NK-92 (cell line): ENCODE measurements around the gene TOR4A.
"Not testable (repeated sequence)": the region's sequence is repeated elsewhere in the genome, so short reads cannot be mapped to it uniquely, and the experiment has no call there.

Source experiments
- DNase-seq: peaks from one replicate; lab custom pipeline; 2025; ENCODE audit not compliant: unreplicated experiment; lab: John Stamatoyannopoulos, UW

The TOR4A gene

DNA sequence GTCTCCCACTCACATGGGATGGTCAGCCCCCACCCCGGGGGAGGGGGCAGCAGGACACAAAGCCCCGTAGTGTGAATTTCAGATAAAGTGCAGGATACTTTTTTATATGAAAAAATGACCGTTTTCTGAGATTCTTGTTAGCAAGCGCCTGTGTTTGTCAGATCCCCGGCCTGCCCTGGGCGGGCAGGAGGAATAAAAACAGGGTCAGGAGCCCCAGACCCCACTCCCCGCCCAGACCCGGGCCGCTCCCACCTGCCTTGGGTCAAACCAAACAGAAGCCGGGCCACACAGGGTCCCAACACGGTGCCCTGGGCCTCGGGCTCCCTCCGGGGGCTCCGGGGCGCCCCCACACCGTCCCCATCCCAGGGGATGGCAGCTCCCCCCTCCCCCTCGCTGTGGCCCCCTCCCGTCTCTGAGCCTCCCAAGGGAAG is 38.1 kb downstream of the TOR4A start:
- no peak for DNase-seq

DNA sequence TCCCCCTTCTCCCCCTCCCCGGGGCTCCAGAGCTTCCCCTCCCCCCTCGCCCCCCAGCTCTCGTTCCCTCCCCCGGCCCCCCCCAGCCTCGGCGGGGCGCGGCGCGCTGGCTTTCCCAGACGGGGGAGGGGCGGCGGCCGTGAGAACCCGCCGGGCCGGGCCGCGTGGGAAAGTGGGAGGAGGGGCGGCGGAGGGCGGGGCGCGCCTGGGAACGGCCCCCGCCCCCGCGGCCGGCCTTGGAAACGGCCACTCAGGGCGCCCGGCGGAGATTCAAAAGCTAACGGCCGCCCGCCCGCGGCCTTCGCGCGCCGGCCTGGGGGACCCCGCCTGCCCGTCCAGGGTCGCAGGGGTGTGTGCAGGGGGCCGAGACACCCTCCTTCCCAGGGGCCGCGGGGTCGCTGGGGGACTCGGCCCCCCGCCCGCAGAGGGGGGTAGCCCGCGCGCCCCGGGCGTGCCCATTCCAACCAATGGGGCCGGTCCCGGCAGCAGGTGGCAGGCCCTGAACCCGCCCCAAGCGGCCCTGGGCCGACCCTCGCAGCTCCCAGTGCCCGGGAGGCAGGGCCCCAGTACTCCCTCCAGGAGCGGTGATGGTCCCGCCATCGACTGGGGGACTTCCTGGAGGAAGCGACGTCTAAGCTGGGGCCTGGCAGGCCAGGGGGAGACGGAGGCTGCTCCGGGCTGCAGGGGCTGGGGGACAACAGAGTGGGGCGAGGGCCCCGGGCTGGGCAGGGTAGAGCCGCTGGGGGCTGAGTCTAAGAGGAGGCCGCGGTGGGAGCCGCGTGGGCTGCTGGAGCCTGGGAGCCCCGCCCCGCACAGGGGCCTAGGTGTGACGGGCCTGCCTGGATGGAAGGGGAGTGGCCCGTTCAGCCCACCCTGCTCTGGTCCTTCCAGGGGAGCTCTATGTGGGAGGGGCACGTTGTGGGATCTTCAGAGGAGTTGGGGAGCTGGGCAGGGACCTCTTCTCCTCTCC is 38.8 kb downstream of the TOR4A start:
- no peak for DNase-seq

DNA sequence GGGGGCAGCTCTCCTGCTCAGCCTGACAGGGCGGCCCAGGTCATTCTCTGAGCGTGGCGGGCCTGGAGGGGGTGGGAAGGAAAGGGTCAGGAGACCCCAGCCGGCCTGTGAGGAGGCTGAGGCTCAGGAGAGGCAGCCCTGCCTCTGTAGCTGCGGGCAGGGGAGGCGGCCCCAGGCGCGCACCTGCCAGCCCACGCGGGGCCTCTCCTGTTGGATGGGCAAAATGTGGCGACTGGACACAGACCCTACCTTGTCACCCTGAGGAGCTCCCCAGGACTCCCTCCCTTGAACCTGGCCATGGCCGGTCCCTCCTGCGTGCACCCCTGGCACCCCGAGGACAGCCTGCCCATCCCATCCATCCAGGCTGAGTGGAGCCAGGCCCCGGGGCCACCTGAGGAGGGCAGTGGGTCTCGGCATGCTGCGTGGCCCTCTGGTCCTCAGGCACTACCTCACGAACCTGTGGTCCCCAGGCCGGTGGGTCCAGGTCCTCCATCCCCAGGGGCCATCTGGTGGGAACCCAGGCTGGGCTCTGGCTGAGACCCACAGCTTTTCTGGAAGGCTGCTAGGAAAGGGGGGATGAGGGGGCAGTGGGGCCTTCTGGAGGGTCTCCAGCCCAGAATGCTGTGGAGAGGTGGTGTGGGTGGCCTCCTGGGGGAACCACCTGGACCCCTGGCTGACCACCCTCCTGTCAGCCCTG is 39.6 kb downstream of the TOR4A start:
- no peak for DNase-seq

DNA sequence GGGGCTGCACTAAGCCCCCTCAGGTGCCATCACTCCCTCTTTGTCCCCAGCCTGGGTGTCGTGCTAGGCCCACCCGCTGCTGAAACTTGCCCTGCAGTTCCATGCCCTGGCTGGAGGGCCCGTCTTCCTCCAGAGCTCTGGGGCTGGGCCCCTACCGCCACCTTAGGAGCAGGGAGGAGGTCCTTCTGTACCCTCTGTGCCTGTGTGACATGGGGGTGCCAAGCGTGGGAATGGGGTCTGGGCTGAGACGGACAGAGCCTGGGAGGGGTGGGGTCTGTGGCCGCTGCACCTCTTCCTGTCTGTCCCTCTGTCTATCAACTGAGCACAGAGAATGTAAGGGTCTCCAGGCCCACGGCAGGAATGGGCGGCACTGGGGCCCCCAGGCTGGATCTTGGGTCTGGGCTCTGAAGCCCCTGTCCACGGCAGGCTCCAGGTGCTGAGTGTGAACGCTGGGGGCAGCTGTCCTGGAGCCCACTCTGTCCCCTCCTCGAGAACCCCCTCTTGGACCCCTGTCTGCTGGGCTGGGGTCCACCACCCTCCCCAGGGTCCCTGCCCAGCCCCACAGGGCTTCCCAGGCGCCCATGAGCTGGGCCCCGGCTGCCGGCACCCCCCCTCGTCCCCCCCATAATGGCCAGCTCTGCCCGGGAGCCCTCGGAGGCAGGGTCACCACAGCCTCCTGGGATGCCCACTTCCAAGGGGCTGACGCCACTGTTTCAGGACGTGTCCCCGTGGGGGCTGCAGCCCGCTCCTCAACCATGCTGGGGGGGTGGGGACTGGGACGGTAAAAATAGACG is 40.4 kb downstream of the TOR4A start:
- no peak for DNase-seq

DNA sequence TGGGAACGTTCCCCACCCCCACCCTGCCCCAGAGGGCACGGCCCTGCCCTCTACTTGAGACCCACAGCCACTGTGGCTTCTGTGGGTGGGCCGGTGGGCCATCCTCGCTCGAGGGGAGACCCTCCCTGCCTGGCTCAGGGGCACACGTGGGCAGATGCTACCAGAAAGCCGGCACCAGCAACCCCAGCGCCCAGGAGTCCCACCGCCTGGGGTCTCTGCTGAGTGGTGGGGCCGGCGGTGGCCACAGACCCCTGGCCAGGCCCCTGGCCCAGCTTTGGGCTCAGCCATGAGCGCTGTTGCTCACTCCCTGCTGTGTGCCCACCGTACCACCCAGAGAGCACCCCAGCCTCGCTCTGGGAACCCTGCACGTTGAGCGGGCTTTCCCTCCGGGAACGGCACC is 41.1 kb downstream of the TOR4A start:
- no peak for DNase-seq

DNA sequence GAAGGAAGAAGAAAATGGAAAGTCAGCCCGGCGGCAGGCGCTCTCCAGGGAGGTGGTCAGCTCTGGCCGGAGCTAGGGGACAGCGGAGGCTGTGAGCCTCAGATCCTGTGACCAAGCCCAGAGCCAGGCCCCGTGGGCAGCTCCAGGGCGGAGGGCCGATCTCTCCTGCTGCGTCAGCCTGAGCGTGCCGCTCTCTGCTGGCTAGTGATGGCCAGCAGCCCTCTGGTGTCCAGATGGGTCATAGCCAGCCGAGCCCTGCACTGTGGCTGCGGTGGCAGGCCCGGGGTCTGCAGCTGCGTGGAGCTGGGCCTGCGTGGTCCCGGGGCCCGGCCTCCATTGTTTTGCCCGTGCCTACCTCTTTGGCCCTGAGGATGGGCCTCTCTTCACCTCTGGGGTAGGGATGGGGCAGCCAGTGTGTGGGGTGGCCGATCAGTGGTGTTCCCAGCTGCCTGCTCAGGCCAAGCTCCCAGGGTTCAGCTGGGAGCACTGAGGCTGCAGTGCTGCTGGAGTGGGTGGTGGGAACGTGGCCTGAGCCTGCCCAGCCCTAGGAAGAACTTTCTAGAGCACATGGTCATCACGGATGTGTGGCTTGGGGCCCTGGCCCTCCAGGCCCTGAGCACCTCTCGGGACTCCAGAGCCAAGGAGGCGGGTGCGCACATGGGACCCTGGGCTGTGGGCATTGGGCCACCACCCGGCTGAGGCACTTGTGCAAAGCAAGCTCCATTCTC is 41.6 kb downstream of the TOR4A start:
- DNase-seq: no peak

DNA sequence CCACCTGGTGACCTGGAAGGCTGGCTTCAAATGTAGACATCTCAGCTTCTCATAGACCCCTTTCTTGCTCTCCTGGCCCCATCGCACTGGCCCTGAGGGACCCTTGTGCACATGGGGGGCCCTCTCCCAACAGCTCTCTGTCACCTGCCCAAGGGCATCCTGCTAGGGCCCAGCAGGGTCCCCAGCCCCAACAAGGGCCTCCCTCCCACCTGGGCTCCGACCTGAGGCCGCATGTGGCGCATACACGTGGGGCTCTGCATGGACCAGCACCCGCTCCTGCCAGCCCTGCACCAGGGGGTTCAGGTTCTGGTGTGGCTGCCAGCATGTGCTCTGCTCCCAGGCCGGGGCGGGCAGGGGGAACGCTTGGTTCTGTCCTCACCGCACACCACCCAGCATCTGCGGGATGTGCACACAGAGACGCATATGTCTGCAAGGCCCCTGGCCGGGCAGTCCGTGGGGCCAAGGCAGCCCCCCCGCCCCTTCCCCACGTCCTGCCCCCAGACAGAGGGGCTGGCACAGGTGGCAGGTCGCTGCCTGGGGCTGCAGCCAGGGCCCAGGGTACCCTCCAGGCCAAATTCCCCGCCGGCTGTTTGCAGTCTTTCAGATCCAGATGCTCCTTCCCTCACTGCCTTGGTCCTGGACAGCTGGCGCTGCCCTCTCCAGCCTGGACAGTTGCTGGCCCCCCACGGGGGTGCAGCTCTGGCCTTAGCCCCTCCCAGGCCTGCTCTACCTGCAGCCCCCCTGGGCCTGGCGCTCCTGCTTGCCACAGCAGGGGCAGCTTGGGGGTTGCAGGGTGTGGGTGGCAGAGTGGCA is 42.4 kb downstream of the TOR4A start:
- DNase-seq: no peak

DNA sequence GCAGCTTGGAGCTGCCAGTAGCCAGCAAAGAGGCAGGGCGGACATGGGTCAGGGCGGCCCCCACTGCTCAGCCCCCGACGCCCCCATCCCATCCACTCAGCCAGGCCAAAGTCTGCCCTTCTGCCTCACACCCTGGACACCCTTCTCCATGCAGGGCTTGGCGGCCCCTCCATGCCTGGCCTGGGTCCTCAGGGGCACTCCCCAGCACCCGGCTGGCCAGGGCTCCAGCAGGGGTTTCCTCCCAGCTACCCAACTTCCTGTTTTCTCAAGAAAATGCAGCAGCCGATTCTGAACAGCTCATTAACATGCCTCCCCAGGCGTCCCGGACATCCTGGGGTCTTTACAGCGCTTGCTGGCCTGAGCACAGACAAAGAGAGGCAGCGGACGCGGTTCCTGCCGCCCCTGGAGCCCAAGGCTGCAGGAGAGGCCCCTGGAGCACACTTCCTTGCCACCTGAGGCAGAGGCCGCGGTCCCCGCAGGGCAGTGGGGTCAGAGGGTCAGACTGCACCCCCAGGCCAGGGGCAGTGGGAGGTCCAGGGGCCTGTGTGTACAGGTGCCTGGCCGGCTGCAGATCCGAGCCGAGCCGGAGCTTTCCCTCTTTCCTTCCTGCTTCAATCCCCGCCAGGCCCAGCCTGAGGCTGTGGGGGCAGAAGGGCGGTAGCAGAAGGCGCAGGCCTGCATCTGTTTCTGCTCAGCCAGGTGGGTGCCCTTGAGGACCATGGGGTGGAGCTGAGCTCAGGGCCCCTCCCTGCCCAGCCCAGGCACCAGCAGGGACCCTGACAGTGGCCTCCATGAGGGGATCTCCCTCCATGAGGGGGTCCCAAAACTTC is 43.2 kb downstream of the TOR4A start:
- DNase-seq: no peak

DNA sequence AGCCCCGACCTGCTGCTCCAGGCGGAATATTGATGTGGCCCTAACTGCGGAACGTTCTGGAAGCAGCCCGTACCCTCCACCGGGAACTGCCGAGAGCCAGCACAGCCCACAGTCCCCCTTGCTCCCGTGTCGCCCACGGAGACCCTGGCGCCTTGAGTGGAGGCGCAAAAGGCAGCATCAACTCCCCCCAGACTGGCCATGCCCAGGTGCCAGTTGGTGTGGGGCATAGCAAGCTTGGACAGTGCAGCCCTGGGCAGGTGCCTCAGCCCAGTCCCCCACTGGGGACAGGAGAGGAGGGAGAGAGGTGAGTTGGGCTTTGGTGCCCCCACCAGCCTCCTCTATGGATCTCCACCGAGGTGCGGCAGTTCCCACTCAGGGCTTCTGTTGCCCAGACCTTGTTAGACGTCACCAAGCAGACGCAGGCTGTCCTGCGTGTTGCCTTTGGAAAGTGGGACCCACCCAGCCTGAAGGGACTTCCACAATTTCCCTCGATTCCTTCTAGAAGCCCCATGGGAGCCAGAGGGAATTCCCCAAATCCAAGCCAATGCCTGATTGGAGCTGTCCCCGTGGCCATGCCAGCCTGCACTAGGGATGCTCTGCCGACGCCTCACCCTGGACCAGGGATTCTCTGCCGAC is 44.3 kb downstream of the TOR4A start:
- DNase-seq: no peak

DNA sequence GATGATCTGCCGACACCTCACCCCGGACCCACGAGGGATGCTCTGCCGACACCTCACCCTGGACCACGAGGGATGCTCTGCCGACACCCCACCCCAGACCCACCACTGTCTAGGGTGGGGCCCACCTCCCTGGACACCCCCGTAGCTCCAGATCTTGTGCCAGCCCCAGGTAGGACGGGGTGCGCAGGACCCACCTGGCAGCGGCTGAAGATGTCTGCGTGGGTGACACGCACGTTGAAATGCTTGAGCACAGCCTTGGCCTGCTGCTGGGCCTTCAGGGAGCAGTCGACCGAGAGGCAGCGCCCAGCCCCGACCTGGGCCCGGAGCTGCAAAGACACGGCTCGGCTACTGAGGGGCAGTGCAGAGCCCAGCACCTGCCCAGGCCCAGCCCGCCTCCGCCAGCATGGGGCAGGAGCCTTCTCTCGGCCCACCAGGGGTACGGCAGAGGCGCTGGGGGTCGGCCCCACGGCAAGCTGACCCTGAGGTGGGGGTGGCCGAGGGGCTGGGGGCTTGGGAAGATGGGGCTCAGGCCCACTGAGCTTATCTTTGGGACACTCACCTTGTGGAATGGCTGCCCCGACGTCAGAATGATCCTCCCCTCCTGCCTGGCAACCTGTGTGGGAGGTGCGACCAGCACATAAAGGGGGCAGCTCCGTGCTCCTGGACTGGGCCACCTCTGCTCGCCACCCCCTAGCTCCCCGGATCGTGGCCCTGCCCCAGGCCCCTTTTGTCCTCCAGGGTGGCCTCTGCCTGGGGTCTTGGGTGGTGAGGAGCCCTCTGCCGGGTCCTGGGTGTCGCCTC is 46.2 kb downstream of the TOR4A start:
- DNase-seq: no peak

DNA sequence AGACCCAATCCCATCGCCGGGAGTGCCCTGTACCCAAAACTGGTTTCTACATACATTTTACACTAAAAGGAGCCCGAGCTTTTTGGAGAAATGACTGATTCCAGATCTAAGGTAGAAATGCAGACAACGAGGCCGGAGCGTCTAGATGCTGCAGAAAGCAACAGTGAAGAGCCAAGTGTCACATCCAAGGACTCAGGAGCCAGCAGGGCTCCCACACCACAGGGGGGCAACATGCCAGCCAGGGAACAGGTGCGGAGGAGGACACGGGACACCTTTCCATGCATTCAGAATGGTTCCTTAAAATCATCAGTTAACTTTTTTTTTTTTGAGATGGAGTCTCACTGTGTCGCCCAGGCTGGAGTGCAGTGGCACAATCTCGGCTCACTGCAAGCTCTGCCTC is 47.6 kb downstream of the TOR4A start:
- DNase-seq: no peak

DNA sequence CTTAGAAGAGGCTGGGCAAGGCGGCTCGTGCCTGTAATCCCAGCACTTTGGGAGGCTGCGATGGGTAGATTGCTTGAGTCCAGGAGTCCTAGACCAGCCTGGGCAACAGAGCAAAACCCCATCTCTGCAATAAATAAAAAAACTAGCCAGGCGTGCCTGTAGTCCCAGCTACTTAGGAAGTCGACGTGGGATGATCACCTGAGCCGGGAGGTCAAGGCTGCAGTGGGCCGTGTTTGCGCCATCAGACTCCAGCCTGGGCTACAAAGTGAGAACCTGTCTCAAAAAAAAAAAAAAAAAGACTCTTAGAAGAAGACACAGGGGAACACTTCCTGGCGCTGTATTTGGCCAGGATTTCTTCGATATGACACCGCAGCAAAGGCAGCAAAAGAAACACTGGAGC is 48.3 kb downstream of the TOR4A start:
- no peak for DNase-seq

DNA sequence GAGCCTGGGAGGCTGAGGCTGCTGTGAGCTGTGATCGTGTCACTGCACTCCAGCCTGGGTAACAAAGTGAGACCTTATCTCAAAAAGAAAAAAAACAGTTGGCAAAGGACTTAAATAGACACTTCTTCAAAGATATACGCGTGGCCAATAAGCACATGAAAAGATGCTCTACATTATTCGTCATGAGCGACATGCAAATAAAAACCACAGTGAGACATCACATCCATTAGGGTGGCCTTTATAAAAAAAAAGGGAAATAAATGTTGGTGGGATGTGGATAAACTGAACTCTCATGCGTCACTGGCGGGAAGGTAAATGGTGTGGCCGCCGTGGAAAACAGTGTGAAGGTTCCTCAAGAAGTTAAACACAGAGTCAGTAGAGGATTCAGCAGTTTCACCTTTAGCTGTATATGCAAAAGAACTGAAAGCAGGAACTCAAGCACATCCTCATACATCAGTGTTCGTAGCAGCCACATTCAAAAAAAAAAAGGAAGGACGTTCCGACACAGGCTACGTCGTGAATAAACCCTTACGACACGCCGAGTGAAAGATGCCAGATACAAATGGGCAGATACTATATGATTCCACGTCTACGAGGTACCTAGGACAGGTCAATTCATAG is 49.0 kb downstream of the TOR4A start:
- no peak for DNase-seq

DNA sequence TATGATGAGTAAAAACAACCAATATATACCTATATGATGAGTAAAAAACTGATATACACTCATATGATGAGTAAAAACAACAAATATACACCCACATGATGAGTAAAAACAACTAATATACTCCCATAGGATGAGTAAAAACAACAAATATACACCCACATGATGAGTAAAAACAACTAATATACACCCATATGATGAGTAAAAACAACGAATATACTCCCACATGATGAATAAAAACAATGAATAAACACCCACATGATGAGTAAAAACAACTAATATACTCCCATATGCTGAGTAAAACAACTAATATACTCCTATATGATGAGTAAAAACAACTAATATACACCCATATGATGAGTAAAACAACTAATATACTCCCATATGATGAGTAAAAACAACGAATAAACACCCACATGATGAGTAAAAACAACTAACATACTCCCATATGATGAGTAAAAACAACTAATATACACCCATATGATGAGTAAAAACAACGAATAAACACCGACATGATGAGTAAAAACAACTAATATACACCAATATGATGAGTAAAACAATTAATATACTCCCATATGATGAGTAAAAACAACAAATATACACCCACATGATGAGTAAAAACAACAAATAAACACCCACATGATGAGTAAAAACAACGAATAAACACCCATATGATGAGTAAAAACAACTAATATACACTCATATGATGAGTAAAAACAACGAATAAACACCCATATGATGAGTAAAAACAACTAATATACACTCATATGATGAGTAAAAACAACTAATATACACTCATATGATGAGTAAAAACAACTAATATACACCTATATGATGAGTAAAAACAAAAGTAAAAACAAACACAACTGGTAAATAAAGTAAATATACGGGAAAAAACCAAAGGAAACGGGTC is 50.4 kb downstream of the TOR4A start:
- not testable (repeated sequence) for DNase-seq

DNA sequence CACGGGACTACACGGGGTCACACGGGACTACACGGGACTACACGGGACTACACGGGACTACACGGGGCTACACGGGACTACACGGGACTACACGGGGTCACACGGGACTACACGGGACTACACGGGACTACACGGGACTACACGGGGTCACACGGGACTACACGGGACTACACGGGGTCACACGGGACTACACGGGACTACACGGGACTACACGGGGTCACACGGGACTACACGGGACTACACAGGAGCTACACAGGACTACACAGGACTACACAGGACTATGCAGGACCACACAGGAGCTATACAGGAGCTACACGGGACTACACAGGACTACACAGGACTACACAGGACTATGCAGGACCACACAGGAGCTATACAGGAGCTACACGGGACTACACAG is 52.1 kb downstream of the TOR4A start:
- DNase-seq: not testable (repeated sequence)

DNA sequence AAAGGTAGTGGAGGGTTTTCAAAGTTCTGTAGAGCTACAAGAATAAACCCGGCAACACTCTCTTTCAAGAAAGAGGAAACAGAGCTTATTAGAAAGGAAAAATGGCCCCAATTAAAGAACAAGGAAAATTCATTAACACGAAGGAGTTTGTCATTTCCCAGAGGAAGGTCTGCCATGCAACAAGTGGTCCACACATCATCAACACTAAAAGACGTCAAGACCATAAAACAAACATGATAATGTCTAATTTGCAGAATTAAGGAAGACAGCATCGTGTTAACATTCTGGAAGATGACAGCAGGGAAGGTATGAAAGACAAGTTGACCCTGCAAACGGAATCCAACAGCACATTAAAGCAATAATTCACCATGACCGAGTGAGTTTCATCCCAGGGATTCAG is 53.2 kb downstream of the TOR4A start:
- no peak for DNase-seq
